H1 (cell line): ENCODE measurements around the gene TMEM235. TPM values are rescaled to one million over a fixed set of nuclear protein-coding genes. Genes with fewer than 3 reads are reported as not detected.

Source experiments
- CTCF ChIA-PET: fragments of 300-600 bp; sonication (Branson Sonifier 250); formaldehyde crosslinking; loops from one replicate; lab custom pipeline; 2021; ENCODE audit not compliant: partially characterized antibody; lab: Charles Lee
- POLR2A ChIA-PET: fragments of 300-600 bp; sonication (Branson Sonifier 250); formaldehyde crosslinking; loops from one replicate; lab custom pipeline; 2021; ENCODE audit warnings: inconsistent platforms; ENCODE audit not compliant: partially characterized antibody; lab: Charles Lee
- DNase-seq, 2 experiments: peaks; one replicate each; pipeline versions ENCODE4 v3.0.0 to v3.0.0-alpha.2; 2010 to 2022; ENCODE audit warnings: low spot score in 2 of 2, low read depth in 1 of 2, mixed read lengths in 1 of 2
- FAIRE-seq: peaks from 2 replicates; lab custom pipeline; 2011; peaks lifted over from hg19 to GRCh38; lab: Jason Lieb, UNC
- H2AFZ ChIP-seq: 2 replicates; pipeline ENCODE4 v1.8.1; 2012; ENCODE audit warnings: low read length, inconsistent platforms
- H2AK5ac ChIP-seq: 2 replicates; pipeline ENCODE4 v1.6.1; 2013; ENCODE audit warnings: low read depth, low read length
- H2BK120ac ChIP-seq: replicated peaks from 2 replicates; pipeline ENCODE3; 2013; ENCODE audit warnings: low read depth, low read length, inconsistent platforms
- H2BK12ac ChIP-seq: 2 replicates; pipeline ENCODE4 v1.6.1; 2013; ENCODE audit warnings: low read depth, low read length
- H2BK15ac ChIP-seq: 2 replicates; pipeline ENCODE4 v1.6.1; 2013; ENCODE audit warnings: low read length
- H2BK20ac ChIP-seq: 2 replicates; pipeline ENCODE4 v1.6.1; 2013; ENCODE audit warnings: low read length
- H2BK5ac ChIP-seq: 2 replicates; pipeline ENCODE4 v1.6.1; 2013; ENCODE audit warnings: low read depth, low read length
- H3K14ac ChIP-seq: 2 replicates; pipeline ENCODE4 v1.6.1; 2013; ENCODE audit warnings: inconsistent platforms; ENCODE audit not compliant: insufficient read length
- H3K18ac ChIP-seq: 2 replicates; pipeline ENCODE4 v1.6.1; 2013; ENCODE audit warnings: low read length; ENCODE audit errors: extremely low read depth
- H3K23ac ChIP-seq: 2 replicates; pipeline ENCODE4 v1.6.1; 2013; ENCODE audit warnings: inconsistent platforms; ENCODE audit not compliant: insufficient read length
- H3K23me2 ChIP-seq: 2 replicates; pipeline ENCODE4 v1.6.1; 2013; ENCODE audit warnings: low read depth, low read length
- H3K27ac ChIP-seq: 2 replicates; pipeline ENCODE4 v1.6.1; 2011; ENCODE audit warnings: low read depth, low read length, inconsistent platforms
- H3K27me3 ChIP-seq, 4 experiments: replicated peaks in 1 of 4; 1 replicate in 1 of 4; 2 replicates in 3 of 4; pipeline versions ENCODE4 v1.6.1 to v1.8.1; 2011 to 2013; ENCODE audit warnings: low read length in 3 of 4, mild to moderate bottlenecking in 3 of 4, inconsistent platforms in 2 of 4, mixed read lengths in 2 of 4, moderate library complexity in 1 of 4; ENCODE audit not compliant: control insufficient read depth in 3 of 4, insufficient read depth in 3 of 4; ENCODE audit errors: extremely low read depth in 1 of 4
- H3K36me3 ChIP-seq, 4 experiments: 2 replicates each; pipeline versions ENCODE4 v1.6.1 to v1.8.1; 2011 to 2013; ENCODE audit warnings: mild to moderate bottlenecking in 4 of 4, low read length in 3 of 4, moderate library complexity in 2 of 4, control low read depth in 1 of 4, inconsistent platforms in 1 of 4; ENCODE audit not compliant: insufficient read depth in 4 of 4, control insufficient read depth in 2 of 4
- H3K4ac ChIP-seq: replicated peaks from 2 replicates; pipeline ENCODE3; 2013; ENCODE audit warnings: low read length, low read depth, mixed read lengths, inconsistent platforms; ENCODE audit not compliant: insufficient read length
- H3K4me1 ChIP-seq, 4 experiments: replicated peaks in 1 of 4; 1 replicate in 1 of 4; 2 replicates in 3 of 4; pipeline versions ENCODE4 v1.6.1 to v1.8.1; 2011 to 2013; ENCODE audit warnings: low read length in 3 of 4, inconsistent platforms in 2 of 4, mixed read lengths in 1 of 4; ENCODE audit not compliant: insufficient read depth in 4 of 4, control insufficient read depth in 3 of 4
- H3K4me2 ChIP-seq, 2 experiments: 2 replicates each; pipeline versions ENCODE4 v1.6.1 to v1.8.1; 2011 to 2013; ENCODE audit warnings: low read depth in 2 of 2, low read length in 2 of 2, control low read depth in 1 of 2, inconsistent platforms in 1 of 2, mild to moderate bottlenecking in 1 of 2; ENCODE audit not compliant: insufficient read depth in 1 of 2
- H3K4me3 ChIP-seq, 4 experiments: fragments of 200-600, 300-600 bp in 1 of 4; sonication (generic), shearing (Covaris generic), sonication (Bioruptor Twin) in 1 of 4; 2 replicates each; pipeline versions ENCODE4 v1.5.1 to v1.8.1; 2011 to 2016; ENCODE audit warnings: low read length in 4 of 4, low read depth in 3 of 4, control low read depth in 2 of 4, inconsistent platforms in 2 of 4, mild to moderate bottlenecking in 2 of 4, mixed read lengths in 1 of 4, moderate library complexity in 1 of 4; ENCODE audit not compliant: insufficient read depth in 2 of 4; ENCODE audit errors: extremely low read depth in 1 of 4
- H3K56ac ChIP-seq: replicated peaks from 2 replicates; pipeline ENCODE3; 2013; ENCODE audit warnings: low read depth, mild to moderate bottlenecking, mixed read lengths, low read length, inconsistent platforms; ENCODE audit not compliant: insufficient read length
- H3K79me1 ChIP-seq: 2 replicates; pipeline ENCODE4 v1.6.1; 2013; ENCODE audit warnings: low read depth, low read length, control low read depth
- H3K79me2 ChIP-seq, 2 experiments: 2 replicates each; pipeline versions ENCODE4 v1.6.1 to v1.8.1; 2012 to 2013; ENCODE audit warnings: low read length in 2 of 2, mild to moderate bottlenecking in 2 of 2, inconsistent platforms in 1 of 2; ENCODE audit not compliant: insufficient read depth in 2 of 2, control insufficient read depth in 1 of 2
- H3K9ac ChIP-seq, 4 experiments: replicated peaks in 1 of 4; 1 replicate in 1 of 4; 2 replicates in 3 of 4; pipeline versions ENCODE4 v1.6.1 to v1.8.1; 2011 to 2013; ENCODE audit warnings: low read depth in 3 of 4, low read length in 3 of 4, control low read depth in 2 of 4, mild to moderate bottlenecking in 2 of 4, moderate library complexity in 2 of 4, inconsistent platforms in 1 of 4; ENCODE audit errors: extremely low read depth in 1 of 4
- H3K9me3 ChIP-seq, 2 experiments: 2 replicates each; pipeline versions ENCODE4 v1.6.1 to v1.8.1; 2012 to 2013; ENCODE audit warnings: mild to moderate bottlenecking in 2 of 2, moderate library complexity in 2 of 2, control low read depth in 1 of 2, inconsistent platforms in 1 of 2, low read depth in 1 of 2, low read length in 1 of 2, mixed read lengths in 1 of 2; ENCODE audit not compliant: insufficient read depth in 2 of 2
- H4K20me1 ChIP-seq, 2 experiments: replicated peaks in 1 of 2; 2 replicates each; pipeline versions ENCODE3 to v1.8.1; 2011 to 2013; ENCODE audit warnings: inconsistent platforms in 2 of 2, low read length in 2 of 2, mild to moderate bottlenecking in 1 of 2; ENCODE audit not compliant: insufficient read depth in 2 of 2, control insufficient read depth in 1 of 2
- H4K5ac ChIP-seq: 2 replicates; pipeline ENCODE4 v1.6.1; 2013; ENCODE audit warnings: low read length, low read depth, mixed read lengths, inconsistent platforms; ENCODE audit not compliant: insufficient read length
- H4K8ac ChIP-seq: 2 replicates; pipeline ENCODE4 v1.8.0; 2013; ENCODE audit warnings: mild to moderate bottlenecking, moderate library complexity, low read length, inconsistent platforms; ENCODE audit not compliant: insufficient read depth; ENCODE audit errors: extremely low read depth
- H4K91ac ChIP-seq: replicated peaks from 2 replicates; pipeline ENCODE3; 2013; ENCODE audit warnings: low read length, mixed read lengths, inconsistent platforms; ENCODE audit not compliant: insufficient read length
- CHD1 ChIP-seq: IDR thresholded peaks from 2 replicates; pipeline ENCODE4 v1.6.1; 2012; ENCODE audit warnings: low read depth, low read length, improper control_type of control experiment
- CTBP2 ChIP-seq: IDR thresholded peaks from 2 replicates; pipeline ENCODE4 v1.7.0; 2011; ENCODE audit warnings: borderline replicate concordance, mild to moderate bottlenecking, moderate library complexity, mixed read lengths, low read length; ENCODE audit not compliant: insufficient read depth, insufficient read length
- CTCF ChIP-seq, 3 experiments: IDR thresholded peaks; 1 replicate in 2 of 3; 2 replicates in 1 of 3; pipeline versions ENCODE4 v1.5.1 to v1.6.1; 2011; ENCODE audit warnings: low read length in 3 of 3, mild to moderate bottlenecking in 3 of 3, inconsistent platforms in 2 of 3, low read depth in 1 of 3, moderate library complexity in 1 of 3; ENCODE audit not compliant: insufficient read depth in 1 of 3; ENCODE audit errors: control extremely low read depth in 1 of 3
- GTF2F1 ChIP-seq: IDR thresholded peaks from 2 replicates; pipeline ENCODE4 v1.6.1; 2012; ENCODE audit warnings: low read depth, low read length, improper control_type of control experiment, borderline replicate concordance
- JUN ChIP-seq: IDR thresholded peaks from 2 replicates; pipeline ENCODE4 v1.6.1; 2011; ENCODE audit warnings: low read depth, mild to moderate bottlenecking, improper control_type of control experiment, low read length
- TAF7 ChIP-seq: optimal IDR thresholded peaks from 2 replicates; pipeline ENCODE3; 2011; ENCODE audit warnings: low read depth, mild to moderate bottlenecking, inconsistent platforms, low read length, moderate library complexity, borderline replicate concordance
- WGBS, 2 experiments: shearing (Covaris generic) in 1 of 2; methylation state at CpG; one replicate each; pipeline versions ENCODE4 v1.1.6 to v1.1.7; 2013 to 2015; ENCODE audit warnings: low lambda C conversion rate in 2 of 2, mixed read lengths in 2 of 2, inconsistent platforms in 1 of 2, low coverage in 1 of 2, missing lambda C conversion rate in 1 of 2; ENCODE audit not compliant: insufficient replicate concordance in 2 of 2, insufficient coverage in 1 of 2, insufficient read length in 1 of 2; ENCODE audit errors: extremely low coverage in 1 of 2, missing lambda C conversion rate in 1 of 2; 5-methylcytosine and 5-hydroxymethylcytosine counted together
- polyA plus RNA-seq, 7 experiments: library from polyadenylated mRNA; depleted of rRNA in 3 of 7; stranded (reverse) in 5 of 7; unstranded in 2 of 7; fragments of >200 nt in 5 of 7; fragments of 200-250 nt in 2 of 7; gene quantifications; 1 replicate in 5 of 7; 2 replicates in 1 of 7; 4 replicates in 1 of 7; pipeline versions ENCODE4 v1.2.1 to v1.2.3, GENCODE V29; 2011 to 2013; ENCODE audit warnings: missing spikeins in 2 of 7, mixed read lengths in 2 of 7
- total RNA-seq: library from RNA; stranded (reverse); fragmentation: NEBNext Ultra II Directional; extraction: Animal tissue kit (Norgen Biotek cat#: 25700); gene quantifications from 2 replicates; pipeline ENCODE4 v1.2.1, GENCODE V29; 2021

Gene TMEM235
- total and polyA plus RNA-seq, 2 of the 8 experiments (the other 6 are each of a cell fraction or from before 2014, with no cell fraction given): 0.05 to 0.15 TPM

GRCh38 chr17:78247304-78247703, 15.9 kb downstream of the TMEM235 start:
- no peak overlapping the region for H2AFZ ChIP-seq
- H4K5ac ChIP-seq: no peak overlapping the region
- H2BK20ac ChIP-seq: no peak overlapping the region
- peaks cover 0 to 14% (median 7%) of the 10 kb centered on the region in 4 experiments; a peak in 5 of 7 replicates for H3K4me1 ChIP-seq
- H3K9me3 ChIP-seq: no peaks in the 10 kb centered on the region
- 0 out of 2 replicates have a peak overlapping the region, but pooled peaks have one; percentile 40 for H3K27ac ChIP-seq
- FAIRE-seq (no peak), DNase-seq (no peak)
- no peak overlapping the region for H3K4me2 ChIP-seq
- H4K20me1 ChIP-seq: no peaks in the 10 kb centered on the region
- no peaks in the 10 kb centered on the region for H3K27me3 ChIP-seq
- no peak overlapping the region for H3K18ac ChIP-seq
- POLR2A ChIA-PET: no interaction called here
- no peaks in the 10 kb centered on the region; the same call in 1 of the 2 replicates for H3K79me1 ChIP-seq
- no peak overlapping the region for H3K9ac ChIP-seq
- no peak overlapping the region for H3K4ac ChIP-seq
- no peak overlapping the region for H2BK15ac ChIP-seq
- no peak overlapping the region for H3K14ac ChIP-seq
- H3K36me3 ChIP-seq: no peaks in the 10 kb centered on the region
- no peak overlapping the region for H3K4me3 ChIP-seq
- CTCF ChIA-PET: interaction anchor here (0.5 to 5.6 kb wide), 7 partner anchors 11 to 72 kb away, joined by 3 to 35 read pairs (median 3); no protein-coding TSS in a partner anchor
- H3K23ac ChIP-seq: no peak overlapping the region
- H2AK5ac ChIP-seq: no peak overlapping the region
- no peak overlapping the region for H4K8ac ChIP-seq
- H3K79me2 ChIP-seq: no peaks in the 10 kb centered on the region
- H3K56ac ChIP-seq: no peak overlapping the region
- no peak overlapping the region for H2BK120ac ChIP-seq
- WGBS, 2 experiments: 90% methylated on average over 8 of the region's 8 CpGs; no CpG with 5 or more reads in 1 of the 2 experiments
- peak overlapping the region; percentile 56 for H4K91ac ChIP-seq
- H2BK5ac ChIP-seq: no peak overlapping the region
- no peaks in the 10 kb centered on the region; the same call in 1 of the 2 replicates for H3K23me2 ChIP-seq
- H2BK12ac ChIP-seq: no peak overlapping the region; the same call in 1 of the 2 replicates
- TF ChIP-seq TAF7 (no peak), GTF2F1 (no peak), CTBP2 (no peak), JUN (no peak), CTCF (IDR thresholded peaks at IDR 0.05; ENCODE audit: control extremely low read depth in 1 of 3, insufficient read depth in 1 of 3, low read depth in 1 of 3, low read length in 3 of 3) (no peak), CHD1 (no peak)
